Neural cell (in vitro differentiated cells): ENCODE data around the gene STAP2. TPM values are rescaled to one million over a fixed set of nuclear protein-coding genes. Genes with fewer than 3 reads are reported as not detected.

Experiments used
- H2AFZ ChIP-seq: fragments of 200-600, 300-800 bp; sonication (generic), shearing (Covaris generic); 2 replicates; pipeline ENCODE4 v1.6.0; 2014; ENCODE audit warnings: low read depth, mild to moderate bottlenecking, antibody characterized with exemption, low read length, moderate library complexity
- H3F3A ChIP-seq: fragments of 200-600 bp; shearing (Covaris generic); 2 replicates; pipeline ENCODE4 v1.6.1; 2016; ENCODE audit warnings: mild to moderate bottlenecking, moderate library complexity, mixed read lengths, antibody characterized with exemption, low read length; ENCODE audit not compliant: insufficient read depth, poor library complexity, severe bottlenecking
- H3K27ac ChIP-seq: fragments of 200-600, 300-800 bp; sonication (generic), shearing (Covaris generic); 2 replicates; pipeline ENCODE4 v1.5.1; 2014; ENCODE audit warnings: mild to moderate bottlenecking, low read length, moderate library complexity
- H3K27me3 ChIP-seq: fragments of 300-800, 200-600 bp; sonication (generic), shearing (Covaris generic); 2 replicates; pipeline ENCODE4 v1.6.0; 2014; ENCODE audit warnings: mild to moderate bottlenecking, low read depth, low read length, moderate library complexity; ENCODE audit not compliant: insufficient read depth
- H3K36me3 ChIP-seq: fragments of 300-800, 200-600 bp; sonication (generic), shearing (Covaris generic); 2 replicates; pipeline ENCODE4 v1.5.1; 2014; ENCODE audit warnings: mild to moderate bottlenecking, antibody characterized with exemption, low read length, moderate library complexity; ENCODE audit not compliant: insufficient read depth
- H3K4me2 ChIP-seq: fragments of 300-800, 200-600 bp; sonication (generic), shearing (Covaris generic); 2 replicates; pipeline ENCODE4 v1.6.0; 2014; ENCODE audit warnings: mild to moderate bottlenecking, low read length
- H3K4me3 ChIP-seq: fragments of 300-800, 200-600 bp; sonication (generic), shearing (Covaris generic); 2 replicates; pipeline ENCODE4 v1.5.1; 2014; ENCODE audit warnings: mild to moderate bottlenecking, low read length, moderate library complexity
- H3K79me2 ChIP-seq: fragments of 200-600 bp; shearing (Covaris generic); replicated peaks from 2 replicates; pipeline ENCODE4 v1.6.0; 2014; ENCODE audit warnings: mild to moderate bottlenecking, low read length, moderate library complexity; ENCODE audit not compliant: insufficient read depth
- H3K9ac ChIP-seq: fragments of 300-800, 200-600 bp; sonication (generic), shearing (Covaris generic); 2 replicates; pipeline ENCODE4 v1.6.1; 2016; ENCODE audit warnings: mild to moderate bottlenecking, low read length, mixed read lengths
- H3K9me2 ChIP-seq: fragments of 200-600 bp; shearing (Covaris generic); 2 replicates; pipeline ENCODE4 v1.6.1; 2016; ENCODE audit warnings: mild to moderate bottlenecking, low read length, mixed read lengths; ENCODE audit not compliant: insufficient read depth
- H3K9me3 ChIP-seq: fragments of 200-600, 300-800 bp; sonication (generic), shearing (Covaris generic); 2 replicates; pipeline ENCODE4 v1.6.1; 2016; ENCODE audit warnings: mild to moderate bottlenecking, mixed run types, low read length, moderate library complexity, mixed read lengths
- H4K20me1 ChIP-seq: fragments of 200-600 bp; shearing (Covaris generic); 2 replicates; pipeline ENCODE4 v1.6.1; 2016; ENCODE audit warnings: mild to moderate bottlenecking, mixed run types; ENCODE audit not compliant: insufficient read depth
- EP300 ChIP-seq: fragments of 450-650 bp; conservative IDR thresholded peaks from 2 replicates; pipeline ENCODE4 v1.6.1; 2014; ENCODE audit warnings: antibody characterized with exemption, mild to moderate bottlenecking, moderate library complexity; ENCODE audit not compliant: poor library complexity, severe bottlenecking
- EZH2 ChIP-seq: fragments of 200-600, 300-800 bp; shearing (Covaris generic), sonication (generic); IDR thresholded peaks from 2 replicates; pipeline ENCODE4 v1.6.1; 2014; ENCODE audit warnings: antibody characterized with exemption, low read length, borderline replicate concordance, mild to moderate bottlenecking; ENCODE audit not compliant: insufficient read depth, poor library complexity, severe bottlenecking
- MXI1 ChIP-seq: fragments of 450-650 bp; conservative IDR thresholded peaks from 2 replicates; pipeline ENCODE4 v1.6.1; 2014; ENCODE audit warnings: antibody characterized with exemption, mild to moderate bottlenecking; ENCODE audit not compliant: poor library complexity, severe bottlenecking
- POLR2AphosphoS5 ChIP-seq: IDR thresholded peaks from 2 replicates; pipeline ENCODE4 v1.6.1; 2012
- RAD21 ChIP-seq: fragments of 450-650 bp; conservative IDR thresholded peaks from 2 replicates; pipeline ENCODE4 v1.6.1; 2014; ENCODE audit warnings: antibody characterized with exemption, mild to moderate bottlenecking, moderate library complexity
- SMC3 ChIP-seq: fragments of 450-650 bp; conservative IDR thresholded peaks from 2 replicates; pipeline ENCODE4 v1.6.1; 2014; ENCODE audit warnings: antibody characterized with exemption, mild to moderate bottlenecking, moderate library complexity; ENCODE audit not compliant: poor library complexity
- TAF1 ChIP-seq: IDR thresholded peaks from 2 replicates; pipeline ENCODE4 v1.6.1; 2012; ENCODE audit warnings: low read depth
- polyA plus RNA-seq: library from polyadenylated mRNA; depleted of rRNA; stranded (reverse); fragments of >200 nt; gene quantifications from 2 replicates; pipeline ENCODE4 v1.2.3, GENCODE V29; 2014
- TF ChIP-seq, protein P1 (sequence below): fragments of 450-650 bp; IDR thresholded peaks from 2 replicates; pipeline ENCODE4 v1.5.1; 2014; ENCODE audit warnings: antibody characterized with exemption, mild to moderate bottlenecking, moderate library complexity; ENCODE audit not compliant: poor library complexity, severe bottlenecking
- TF ChIP-seq, protein P2 (sequence below): IDR thresholded peaks from 2 replicates; pipeline ENCODE4 v1.6.1; 2012; ENCODE audit warnings: borderline replicate concordance

The STAP2 gene
- polyA plus RNA-seq, 1 donor from 2014 or later, result 0.16 TPM

DNA sequence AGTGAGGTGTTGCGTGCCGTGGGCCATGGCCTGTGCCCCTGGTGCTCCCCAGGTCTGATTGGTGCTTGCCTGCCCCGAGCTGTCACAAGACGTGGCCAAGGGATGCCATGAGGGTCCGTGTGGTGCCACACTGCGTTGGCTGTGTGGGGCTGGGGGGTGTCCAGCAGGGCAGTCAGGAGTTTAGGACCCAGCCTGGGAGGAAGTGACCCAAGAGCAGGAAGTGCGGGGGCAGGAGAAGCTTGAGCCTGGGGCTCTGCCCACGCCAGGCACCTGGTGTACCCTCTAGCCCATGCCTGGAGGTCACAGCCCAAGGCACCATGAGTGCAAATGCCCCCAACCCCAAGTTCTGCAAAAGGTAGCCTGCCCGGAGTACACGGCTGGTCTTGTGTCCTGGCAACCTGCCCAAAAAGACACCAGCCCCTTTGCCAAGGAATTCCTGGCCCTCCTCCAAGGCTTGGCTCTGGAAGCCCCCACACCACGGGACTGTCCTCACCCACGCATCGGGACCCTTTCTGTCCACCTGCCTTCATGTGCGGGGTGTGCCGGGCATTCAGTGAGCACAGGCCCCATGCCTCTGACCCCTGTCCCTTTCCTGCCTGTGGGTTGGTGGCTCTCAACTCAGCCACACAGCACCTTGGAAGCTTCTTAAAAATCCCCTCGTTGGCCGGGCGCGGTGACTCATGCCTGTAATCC is 29.6 kb upstream of the STAP2 start:
- Histone ChIP-seq H3K9me3 (no peaks in the 10 kb centered on the region), H3K27me3 (no peaks in the 10 kb centered on the region), H3K36me3 (no peaks in the 10 kb centered on the region), H3K27ac (no peak overlapping the region), H3K9me2 (no peaks in the 10 kb centered on the region), H3K9ac (no peak overlapping the region), H3K4me3 (no peak overlapping the region), H3K4me2 (no peak overlapping the region), H2AFZ (no peak overlapping the region), H4K20me1 (no peaks in the 10 kb centered on the region), H3F3A (no peaks in the 10 kb centered on the region), H3K79me2 (no peaks in the 10 kb centered on the region)
- no peak for TF ChIP-seq POLR2AphosphoS5
- no peak for TF ChIP-seq EZH2
- TF ChIP-seq SMC3, result no peak
- TF ChIP-seq EP300, result no peak
- TF ChIP-seq RAD21, result no peak
- TF ChIP-seq, protein P1, sequence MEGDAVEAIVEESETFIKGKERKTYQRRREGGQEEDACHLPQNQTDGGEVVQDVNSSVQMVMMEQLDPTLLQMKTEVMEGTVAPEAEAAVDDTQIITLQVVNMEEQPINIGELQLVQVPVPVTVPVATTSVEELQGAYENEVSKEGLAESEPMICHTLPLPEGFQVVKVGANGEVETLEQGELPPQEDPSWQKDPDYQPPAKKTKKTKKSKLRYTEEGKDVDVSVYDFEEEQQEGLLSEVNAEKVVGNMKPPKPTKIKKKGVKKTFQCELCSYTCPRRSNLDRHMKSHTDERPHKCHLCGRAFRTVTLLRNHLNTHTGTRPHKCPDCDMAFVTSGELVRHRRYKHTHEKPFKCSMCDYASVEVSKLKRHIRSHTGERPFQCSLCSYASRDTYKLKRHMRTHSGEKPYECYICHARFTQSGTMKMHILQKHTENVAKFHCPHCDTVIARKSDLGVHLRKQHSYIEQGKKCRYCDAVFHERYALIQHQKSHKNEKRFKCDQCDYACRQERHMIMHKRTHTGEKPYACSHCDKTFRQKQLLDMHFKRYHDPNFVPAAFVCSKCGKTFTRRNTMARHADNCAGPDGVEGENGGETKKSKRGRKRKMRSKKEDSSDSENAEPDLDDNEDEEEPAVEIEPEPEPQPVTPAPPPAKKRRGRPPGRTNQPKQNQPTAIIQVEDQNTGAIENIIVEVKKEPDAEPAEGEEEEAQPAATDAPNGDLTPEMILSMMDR, result no peak
- TF ChIP-seq, protein P2, sequence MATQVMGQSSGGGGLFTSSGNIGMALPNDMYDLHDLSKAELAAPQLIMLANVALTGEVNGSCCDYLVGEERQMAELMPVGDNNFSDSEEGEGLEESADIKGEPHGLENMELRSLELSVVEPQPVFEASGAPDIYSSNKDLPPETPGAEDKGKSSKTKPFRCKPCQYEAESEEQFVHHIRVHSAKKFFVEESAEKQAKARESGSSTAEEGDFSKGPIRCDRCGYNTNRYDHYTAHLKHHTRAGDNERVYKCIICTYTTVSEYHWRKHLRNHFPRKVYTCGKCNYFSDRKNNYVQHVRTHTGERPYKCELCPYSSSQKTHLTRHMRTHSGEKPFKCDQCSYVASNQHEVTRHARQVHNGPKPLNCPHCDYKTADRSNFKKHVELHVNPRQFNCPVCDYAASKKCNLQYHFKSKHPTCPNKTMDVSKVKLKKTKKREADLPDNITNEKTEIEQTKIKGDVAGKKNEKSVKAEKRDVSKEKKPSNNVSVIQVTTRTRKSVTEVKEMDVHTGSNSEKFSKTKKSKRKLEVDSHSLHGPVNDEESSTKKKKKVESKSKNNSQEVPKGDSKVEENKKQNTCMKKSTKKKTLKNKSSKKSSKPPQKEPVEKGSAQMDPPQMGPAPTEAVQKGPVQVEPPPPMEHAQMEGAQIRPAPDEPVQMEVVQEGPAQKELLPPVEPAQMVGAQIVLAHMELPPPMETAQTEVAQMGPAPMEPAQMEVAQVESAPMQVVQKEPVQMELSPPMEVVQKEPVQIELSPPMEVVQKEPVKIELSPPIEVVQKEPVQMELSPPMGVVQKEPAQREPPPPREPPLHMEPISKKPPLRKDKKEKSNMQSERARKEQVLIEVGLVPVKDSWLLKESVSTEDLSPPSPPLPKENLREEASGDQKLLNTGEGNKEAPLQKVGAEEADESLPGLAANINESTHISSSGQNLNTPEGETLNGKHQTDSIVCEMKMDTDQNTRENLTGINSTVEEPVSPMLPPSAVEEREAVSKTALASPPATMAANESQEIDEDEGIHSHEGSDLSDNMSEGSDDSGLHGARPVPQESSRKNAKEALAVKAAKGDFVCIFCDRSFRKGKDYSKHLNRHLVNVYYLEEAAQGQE, result no peak
- no peak for TF ChIP-seq TAF1
- TF ChIP-seq MXI1, result no peak

DNA sequence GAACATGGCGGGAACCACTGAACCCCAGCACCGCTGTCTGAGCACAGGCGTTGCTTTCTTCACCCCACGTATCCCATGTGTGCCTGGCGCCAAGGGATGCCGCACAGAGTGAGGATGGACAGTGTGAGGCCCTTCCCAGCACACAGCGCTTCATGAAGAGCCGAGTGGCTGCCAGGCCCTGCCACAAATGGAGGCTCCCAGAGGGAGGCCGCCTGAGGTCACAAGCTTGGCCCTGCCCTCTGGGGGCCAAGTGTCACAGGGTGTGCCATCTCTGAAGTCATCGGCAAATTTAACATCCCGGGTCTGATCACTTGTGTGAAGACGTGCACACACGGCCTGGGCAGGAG is 29.1 kb upstream of the STAP2 start:
- no peak overlapping the region for H3K4me2 ChIP-seq
- H3F3A ChIP-seq, result no peaks in the 10 kb centered on the region
- no peak overlapping the region for H3K27ac ChIP-seq
- H3K9ac ChIP-seq, result no peak overlapping the region
- H3K79me2 ChIP-seq, result no peaks in the 10 kb centered on the region
- H3K4me3 ChIP-seq, result no peak overlapping the region
- no peaks in the 10 kb centered on the region for H3K27me3 ChIP-seq
- no peak overlapping the region for H2AFZ ChIP-seq
- H4K20me1 ChIP-seq, result no peaks in the 10 kb centered on the region
- H3K36me3 ChIP-seq, result no peaks in the 10 kb centered on the region
- no peaks in the 10 kb centered on the region for H3K9me3 ChIP-seq
- no peaks in the 10 kb centered on the region for H3K9me2 ChIP-seq
- no peak for TF ChIP-seq EP300
- TF ChIP-seq, protein P2, result no peak
- no peak for TF ChIP-seq SMC3
- no peak for TF ChIP-seq TAF1
- no peak for TF ChIP-seq RAD21
- TF ChIP-seq, protein P1, result no peak
- no peak for TF ChIP-seq MXI1
- TF ChIP-seq POLR2AphosphoS5, result no peak
- TF ChIP-seq EZH2, result no peak
